Stimulated activated CD4-positive, alpha-beta T cell treated with anti-CD3 and anti-CD28 coated beads, Interleukin-12 subunit alpha, Interleukin-12 subunit beta, amount 100 ng/mL, for 4 hours (primary cell): ENCODE data around the gene SUSD2.
"Not testable (repeated sequence)": the region's sequence is repeated elsewhere in the genome, so short reads cannot be mapped to it uniquely, and the experiment has no call there.

Source experiments
- DNase-seq: peaks from one replicate; pipeline ENCODE4 v3.0.0-alpha.2; 2020

Gene SUSD2

GRCh38 chr22:24190596-24191208 is 9.4 kb downstream of the SUSD2 start:
- no peak for DNase-seq

DNA sequence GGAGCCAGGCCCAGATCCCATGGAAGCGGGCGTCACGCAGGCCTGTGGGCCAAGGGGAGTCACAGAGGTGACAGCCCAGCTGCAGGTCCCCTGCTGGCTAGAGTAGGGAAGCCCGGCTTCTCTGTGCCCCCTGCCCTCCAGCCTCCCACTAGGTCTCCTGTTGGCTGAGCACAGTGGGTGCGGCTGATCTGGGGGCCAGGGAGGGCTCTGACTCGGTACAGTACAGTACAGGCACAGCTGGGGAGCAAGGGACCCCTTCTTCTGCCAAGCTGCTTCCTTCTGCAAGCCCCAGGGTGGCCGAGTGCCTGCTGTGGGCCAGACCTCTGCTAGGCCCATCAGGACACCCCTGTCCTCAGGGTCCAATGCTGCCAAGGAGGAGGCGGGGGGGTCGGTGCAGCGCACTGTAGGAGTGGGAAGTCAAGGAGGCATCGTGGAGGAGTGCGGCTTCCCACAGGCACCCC is 10.1 kb downstream of the SUSD2 start:
- no peak for DNase-seq

- DNase-seq: no peak
These were observed 10.6 kb downstream of the SUSD2 start for GRCh38 chr22:24191893-24192292.

DNA sequence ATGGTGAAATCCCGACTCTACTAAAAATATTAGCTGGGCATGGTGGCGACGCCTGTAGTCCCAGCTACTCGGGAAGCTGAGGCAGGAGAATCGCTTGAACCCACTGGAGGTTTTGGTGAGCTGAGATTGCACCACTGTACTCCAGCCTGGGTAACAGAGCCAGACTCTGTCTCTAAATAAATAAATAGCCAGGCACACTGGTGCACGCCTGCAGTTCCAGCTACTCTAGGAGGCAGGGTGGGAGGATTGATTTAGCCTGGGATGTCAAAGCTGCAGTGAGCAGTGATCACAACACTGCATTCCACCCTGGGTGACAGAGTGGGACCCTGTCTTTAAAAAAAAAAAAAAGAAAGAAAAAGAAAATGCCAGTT is 17.4 kb downstream of the SUSD2 start:
- DNase-seq: no peak

GRCh38 chr22:24200619-24201212 is 19.4 kb downstream of the SUSD2 start:
- DNase-seq: no peak

DNA sequence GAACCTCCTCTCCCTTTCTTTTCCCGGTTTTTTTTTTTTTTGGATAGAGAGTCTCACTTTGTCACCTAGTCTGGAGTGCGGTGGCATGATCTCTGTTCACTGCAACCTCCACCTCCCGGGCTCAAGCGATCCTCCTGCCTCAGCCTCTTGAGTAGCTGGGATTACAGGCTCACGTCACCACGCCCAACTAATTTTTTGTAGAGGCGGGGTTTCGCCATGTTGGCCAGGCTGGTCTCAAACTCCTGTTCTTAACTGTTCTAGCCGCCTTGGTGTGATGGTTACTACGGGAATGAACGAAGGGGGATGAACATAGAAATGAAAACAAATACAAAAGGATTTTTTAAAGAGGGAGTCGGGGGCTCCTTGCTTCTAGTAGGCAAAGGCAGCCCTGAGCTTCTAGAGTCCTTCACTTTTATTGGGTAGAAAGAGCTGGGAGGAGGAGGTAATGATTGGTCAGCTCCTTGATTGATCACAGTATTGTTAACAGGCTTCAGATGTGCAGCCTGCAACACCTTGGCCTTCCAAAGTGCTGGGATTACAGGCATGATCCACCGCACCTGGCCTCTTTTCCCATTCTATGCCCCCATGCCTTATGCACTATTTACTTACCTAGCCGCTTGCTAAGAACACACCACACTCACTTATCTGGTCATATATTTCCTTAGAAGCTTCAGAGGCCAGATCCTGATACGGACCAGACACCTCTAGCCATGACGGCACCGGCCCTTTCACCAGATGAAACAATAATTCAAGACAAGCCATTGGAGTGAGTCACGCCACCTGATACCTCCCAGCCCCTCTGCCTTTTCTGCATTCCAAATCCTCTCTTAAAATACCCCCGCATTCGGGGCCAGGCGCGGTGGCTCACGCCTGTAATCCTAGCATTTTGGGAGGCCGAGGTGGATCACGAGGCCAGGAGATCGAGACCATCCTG is 20.7 kb downstream of the SUSD2 start:
- no peak for DNase-seq

DNA sequence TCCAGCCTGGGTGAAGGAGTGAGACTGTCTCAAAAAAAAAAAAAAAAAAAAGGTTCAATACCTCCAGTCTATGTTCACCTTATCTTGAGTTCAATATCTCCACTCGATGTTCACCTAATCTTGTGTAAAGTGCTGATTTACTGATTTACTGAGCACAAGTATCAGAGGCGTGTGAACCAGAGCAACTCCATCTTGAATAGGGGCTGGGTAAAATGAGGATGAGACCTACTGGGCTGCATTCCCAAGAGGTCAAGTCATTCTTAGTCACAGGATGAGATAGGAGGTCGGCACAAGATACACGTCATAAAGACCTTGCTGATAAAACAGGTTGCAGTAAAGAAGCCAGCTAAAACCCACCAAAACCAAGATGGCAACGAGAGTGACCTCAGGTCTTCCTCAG is 22.6 kb downstream of the SUSD2 start:
- not testable (repeated sequence) for DNase-seq

- DNase-seq: no peak
These were observed 24.3 kb downstream of the SUSD2 start for GRCh38 chr22:24205438-24206195.

GRCh38 chr22:24206460-24207263 is 25.4 kb downstream of the SUSD2 start:
- DNase-seq: not testable (repeated sequence)

GRCh38 chr22:24207264-24208011 is 26.2 kb downstream of the SUSD2 start:
- no peak for DNase-seq

DNA sequence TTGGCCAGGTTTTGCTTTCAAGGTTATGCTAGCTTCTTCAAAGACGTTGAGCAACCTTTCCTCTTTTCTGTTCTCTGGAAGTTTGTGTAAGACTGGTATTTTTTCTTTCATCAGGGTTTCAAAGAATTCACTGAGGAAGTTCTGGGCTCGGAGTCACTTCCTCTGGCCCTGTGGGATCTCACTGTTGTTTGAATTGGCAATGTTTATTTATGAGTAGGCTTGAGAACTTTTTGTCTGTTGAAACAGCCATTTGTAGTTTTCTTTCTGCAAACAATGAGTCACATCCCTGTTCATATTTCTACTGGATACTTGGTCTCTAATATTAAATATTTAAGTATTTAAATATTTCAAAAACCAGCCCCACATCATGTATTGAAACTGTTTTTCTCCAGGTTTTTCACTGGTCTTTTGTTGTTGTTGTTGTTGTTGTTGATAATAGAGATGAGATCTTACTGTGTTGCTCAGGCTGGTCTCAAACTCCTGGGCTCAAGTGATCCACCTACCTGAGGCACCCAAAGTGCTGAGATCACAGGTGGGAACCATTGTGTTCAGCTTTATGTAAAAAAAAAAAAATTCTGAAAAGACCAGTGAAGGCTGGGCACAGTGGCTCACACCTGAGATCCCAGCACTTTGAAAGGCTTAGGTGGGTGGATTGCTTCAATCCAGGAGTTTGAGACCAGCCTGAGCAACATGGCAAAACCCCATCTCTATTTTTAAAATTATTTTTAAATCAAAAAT is 26.9 kb downstream of the SUSD2 start:
- no peak for DNase-seq

GRCh38 chr22:24209016-24209415 is 27.7 kb downstream of the SUSD2 start:
- no peak for DNase-seq

DNA sequence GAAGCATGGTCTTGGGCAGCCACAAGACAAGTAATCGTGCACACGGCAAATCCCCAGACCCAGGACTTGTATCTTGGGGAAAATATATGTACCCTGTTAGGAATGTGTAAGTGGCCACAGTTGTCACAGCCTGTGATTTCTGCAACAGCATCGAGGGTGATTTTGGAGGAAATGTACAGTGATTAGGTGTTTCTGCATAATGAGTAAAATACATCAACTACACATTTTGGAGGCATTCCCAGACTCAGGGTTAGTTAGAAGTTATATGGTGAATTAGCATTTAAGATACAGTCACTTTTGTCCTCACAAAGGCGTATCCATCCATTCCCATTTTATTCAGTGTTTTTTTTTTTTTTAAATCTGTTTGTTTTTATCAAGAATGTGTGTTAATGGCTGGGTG is 28.4 kb downstream of the SUSD2 start:
- no peak for DNase-seq

- not testable (repeated sequence) for DNase-seq
These were observed 29.1 kb downstream of the SUSD2 start for GRCh38 chr22:24210409-24210808.

DNA sequence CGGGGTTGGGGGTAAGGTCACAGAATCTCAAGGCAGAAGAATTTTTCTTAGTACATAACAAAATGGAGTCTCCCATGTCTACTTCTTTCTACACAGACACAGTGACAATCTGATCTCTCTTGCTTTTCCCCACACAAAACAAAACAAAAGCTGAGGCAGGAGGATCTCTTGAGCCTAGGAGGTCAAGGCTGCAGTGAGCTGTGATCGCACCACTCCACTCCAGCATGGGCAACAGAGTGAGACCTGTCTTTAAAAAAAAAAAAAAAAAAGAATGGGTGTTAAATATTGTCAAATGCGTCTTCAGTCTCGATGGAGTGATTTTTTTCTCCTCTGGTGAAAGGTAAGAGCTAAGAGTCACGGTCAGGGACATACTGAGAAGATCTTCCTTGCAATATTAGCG is 30.4 kb downstream of the SUSD2 start:
- DNase-seq: not testable (repeated sequence)

GRCh38 chr22:24213111-24213510 is 31.8 kb downstream of the SUSD2 start:
- not testable (repeated sequence) for DNase-seq

DNA sequence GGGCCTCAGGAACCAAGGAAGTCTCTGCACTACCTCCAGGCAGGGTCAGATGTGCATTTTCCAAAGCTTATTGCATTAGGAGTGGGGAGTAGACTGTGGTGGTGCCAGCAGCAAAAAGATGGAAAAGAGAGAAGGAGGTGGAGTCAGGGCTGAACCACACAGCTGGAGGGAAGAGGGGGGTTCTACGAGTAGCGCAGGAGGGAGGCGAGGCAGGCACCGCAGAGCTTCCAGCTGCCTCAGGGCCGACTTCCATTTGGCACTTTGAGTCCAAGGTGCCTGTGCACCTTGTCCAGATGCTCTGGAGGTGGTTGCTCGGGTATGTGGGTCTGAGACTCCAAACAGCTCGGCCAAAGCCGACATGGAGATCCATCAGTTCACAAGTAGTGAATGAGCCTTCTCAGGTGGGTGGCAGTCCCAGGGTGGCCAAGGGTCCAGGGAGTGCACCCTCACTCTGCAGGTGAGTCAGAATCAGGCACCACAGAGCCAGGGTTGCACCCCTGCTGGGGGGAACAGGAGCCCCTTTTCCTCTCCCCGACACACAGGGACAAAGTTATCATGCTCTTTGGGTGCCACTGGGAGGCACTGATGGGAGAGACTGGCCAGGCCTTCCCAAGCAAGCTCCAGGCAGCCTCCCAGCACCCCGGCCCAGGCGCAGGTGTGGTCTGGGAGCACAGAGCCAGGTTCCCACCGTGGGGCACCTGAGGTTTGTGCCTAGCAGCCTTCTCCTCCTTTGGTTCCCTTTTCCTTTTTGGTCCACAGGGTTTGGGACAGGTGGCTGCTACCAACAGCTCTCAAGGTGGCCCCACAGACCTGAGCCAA is 33.4 kb downstream of the SUSD2 start:
- no peak for DNase-seq

GRCh38 chr22:24216541-24217209 is 35.4 kb downstream of the SUSD2 start:
- DNase-seq: no peak

GRCh38 chr22:24217384-24217783 is 36.1 kb downstream of the SUSD2 start:
- DNase-seq: no peak
